ENCODE results near the gene TBX1.

GRCh38 chr22:19754701-19755144 lies 5.9 kb upstream of the TBX1 start:
- TF ChIP-seq EZH2phosphoT487 (IDR thresholded peaks at IDR 0.05; ENCODE audit: borderline replicate concordance) (no peak), CEBPB (IDR thresholded peaks at IDR 0.05; ENCODE audit: low read depth) (no peak), POLR2A (IDR thresholded peaks at IDR 0.05; ENCODE audit: borderline replicate concordance, extremely low read depth, insufficient read depth, insufficient read length) (no peak), CTCF (IDR thresholded peaks at IDR 0.05 in 2 of 3, conservative IDR thresholded peaks at IDR 0.05 in 1 of 3; ENCODE audit: borderline replicate concordance in 1 of 3, insufficient read depth in 1 of 3, low read depth in 2 of 3, low read length in 2 of 3) (no peak), REST (IDR thresholded peaks at IDR 0.05; ENCODE audit: low read depth) (no peak)

Data from HCT116 (cell line).